Subcutaneous abdominal adipose tissue (tissue), 5 donors: ENCODE measurements around the gene ACOT7.

Experiments used
- H3K27ac ChIP-seq: one replicate; pipeline ENCODE4 v1.7.0; 2013; ENCODE audit warnings: low read depth, mild to moderate bottlenecking, inconsistent platforms, low read length, moderate library complexity
- H3K27me3 ChIP-seq, 5 donors: one replicate each; pipeline ENCODE4 v1.7.0; 2013; ENCODE audit warnings: low read length in 5 of 5, inconsistent platforms in 1 of 5; ENCODE audit not compliant: control insufficient read depth in 5 of 5, insufficient read depth in 4 of 5
- H3K36me3 ChIP-seq, 5 donors: one replicate each; pipeline ENCODE4 v1.7.0; 2013; ENCODE audit warnings: low read length in 5 of 5; ENCODE audit not compliant: control insufficient read depth in 5 of 5, insufficient read depth in 5 of 5
- H3K4me1 ChIP-seq, 5 donors: one replicate each; pipeline ENCODE4 v1.7.0; 2013; ENCODE audit warnings: low read length in 5 of 5, mild to moderate bottlenecking in 3 of 5, moderate library complexity in 1 of 5; ENCODE audit not compliant: control insufficient read depth in 5 of 5, insufficient read depth in 5 of 5
- H3K4me3 ChIP-seq, 5 donors: one replicate each; pipeline ENCODE4 v1.7.0; 2013; ENCODE audit warnings: low read length in 5 of 5, low read depth in 1 of 5
- H3K9ac ChIP-seq, 5 donors: one replicate each; pipeline ENCODE4 v1.7.0; 2013; ENCODE audit warnings: low read length in 5 of 5, mild to moderate bottlenecking in 4 of 5, moderate library complexity in 3 of 5
- H3K9me3 ChIP-seq, 5 donors: one replicate each; pipeline ENCODE4 v1.7.0; 2013; ENCODE audit warnings: low read length in 5 of 5; ENCODE audit not compliant: control insufficient read depth in 5 of 5
- donor health status: healthy.
- donor health status: healthy.
- donor health status: healthy.
- donor health status: healthy.
- donor health status: healthy.

The ACOT7 gene

DNA sequence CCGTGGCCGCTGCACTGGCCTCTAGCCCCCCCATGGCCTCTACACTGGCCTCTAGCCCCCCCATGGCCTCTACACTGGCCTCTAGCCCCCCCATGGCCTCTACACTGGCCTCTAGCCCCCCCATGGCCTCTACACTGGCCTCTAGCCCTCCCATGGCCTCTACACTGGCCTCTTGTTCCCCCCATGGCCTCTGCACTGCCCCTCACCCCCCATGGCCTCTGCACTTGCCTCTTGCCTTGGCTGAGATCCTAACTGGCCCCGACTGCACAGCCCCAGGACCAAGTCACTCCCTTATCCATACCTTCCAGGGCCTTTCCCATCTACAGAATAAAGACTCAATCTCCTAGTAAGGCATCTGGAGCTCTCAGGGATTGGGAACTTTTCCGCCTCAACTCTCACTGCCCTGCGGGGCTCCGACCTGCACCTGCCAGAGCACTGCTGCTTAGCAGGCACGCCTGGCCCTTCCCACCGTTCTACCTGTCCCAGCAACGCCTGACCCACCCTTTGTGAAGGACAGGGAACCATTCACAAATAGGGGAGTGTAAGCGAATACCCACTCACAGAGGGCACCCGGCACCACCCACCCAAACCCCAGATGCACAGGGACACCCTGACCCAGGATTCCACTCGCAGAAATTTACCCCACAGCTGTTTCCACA, 38.8 kb downstream of the ACOT7 start:
- peaks cover 2 to 30% (median 25%) of the 10 kb centered on the region in 5 donors for H3K4me1 ChIP-seq
- no peak overlapping the region for H3K9ac ChIP-seq
- no peaks in the 10 kb centered on the region for H3K9me3 ChIP-seq
- H3K4me3 ChIP-seq: no peak overlapping the region
- H3K27me3 ChIP-seq: no peaks in the 10 kb centered on the region
- H3K36me3 ChIP-seq: no peaks in the 10 kb centered on the region
- no peak overlapping the region for H3K27ac ChIP-seq

DNA sequence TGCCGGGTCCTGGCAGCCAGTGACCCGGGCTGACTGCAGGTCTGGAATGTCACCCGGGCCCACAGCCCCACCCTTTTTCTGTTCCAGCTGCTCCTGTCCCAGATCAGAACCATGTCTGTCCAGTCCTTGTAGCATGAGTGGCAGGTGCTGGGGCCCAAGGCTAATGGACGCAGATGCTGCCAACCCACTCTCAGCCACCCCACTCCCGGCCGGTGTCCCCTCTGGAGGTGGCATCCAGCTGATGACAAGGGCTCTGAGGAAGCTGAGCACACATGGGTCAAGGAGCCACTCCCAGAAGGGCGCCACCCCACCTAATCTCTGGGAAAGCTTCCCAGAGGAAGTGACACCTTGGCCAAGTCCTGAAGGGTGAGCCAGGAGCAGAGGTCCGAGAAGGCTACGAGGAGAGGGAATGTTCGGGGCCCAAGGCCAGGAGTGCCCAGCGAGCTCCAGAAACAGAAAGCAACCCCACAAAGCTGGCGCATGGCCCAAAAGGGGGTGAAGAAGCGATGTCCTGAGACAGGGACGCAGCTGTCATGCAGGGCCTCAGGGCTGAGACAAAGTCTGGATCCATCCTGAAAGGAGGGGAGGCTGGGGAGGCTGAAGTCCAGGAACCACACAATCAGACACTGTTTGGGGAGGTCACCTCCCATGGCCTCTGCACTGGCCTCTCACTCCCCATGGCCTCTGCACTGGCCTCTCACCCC, 39.5 kb downstream of the ACOT7 start:
- Histone ChIP-seq H3K27ac (no peak overlapping the region), H3K36me3 (no peaks in the 10 kb centered on the region), H3K9ac (peak overlapping the region in 1 of 5 donors; percentile 10), H3K27me3 (no peaks in the 10 kb centered on the region), H3K9me3 (no peaks in the 10 kb centered on the region), H3K4me3 (no peak overlapping the region), H3K4me1 (peaks cover 2 to 24% (median 18%) of the 10 kb centered on the region in 5 donors)

DNA sequence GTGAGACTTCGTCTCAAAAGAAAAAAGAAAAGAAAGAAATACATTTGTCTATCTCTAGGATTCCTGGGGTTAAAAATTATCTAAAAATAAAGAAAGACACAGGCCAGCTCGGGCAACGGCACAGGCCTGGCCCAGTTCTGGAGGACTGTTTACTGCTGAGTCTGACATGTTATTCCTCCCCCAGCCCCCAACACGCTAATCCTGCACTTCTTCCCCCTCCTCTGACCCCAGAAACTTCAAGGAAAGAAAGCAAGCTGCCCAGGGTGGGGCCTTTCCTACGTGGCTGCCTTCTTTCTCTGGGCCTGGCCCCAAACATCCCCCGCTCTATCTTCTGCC, 40.0 kb downstream of the ACOT7 start:
- Histone ChIP-seq H3K27ac (no peak overlapping the region), H3K9ac (peak overlapping the region in 1 of 5 donors; percentile 10), H3K4me1 (peaks cover 0 to 20% (median 16%) of the 10 kb centered on the region in 5 donors)

DNA sequence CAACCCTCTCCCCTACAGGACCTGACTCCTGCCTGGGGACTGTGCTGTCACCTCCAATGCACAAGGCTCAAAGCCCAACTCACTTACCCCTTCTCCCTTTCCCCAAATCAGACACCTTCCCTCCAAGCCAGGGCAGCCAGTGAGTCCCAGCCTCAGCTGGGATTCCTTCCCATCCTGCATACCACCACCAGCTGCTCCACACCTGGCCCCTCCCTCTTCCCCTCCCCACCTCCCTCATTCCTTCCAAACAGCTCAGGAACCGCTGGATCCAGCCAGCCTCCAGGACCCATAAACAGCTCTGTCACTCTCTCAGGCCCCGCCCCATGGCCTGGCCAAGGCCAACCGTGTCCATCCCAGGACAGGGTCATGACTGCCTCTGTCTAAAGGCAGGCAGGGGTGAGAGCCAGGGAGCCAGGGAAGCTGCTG, 41.4 kb downstream of the ACOT7 start:
- H3K27ac ChIP-seq: no peak overlapping the region
- H3K9ac ChIP-seq: no peak overlapping the region

More for the DNA sequence above, 40.0 kb downstream of the ACOT7 start:
- H3K36me3 ChIP-seq: no peaks in the 10 kb centered on the region
- H3K9me3 ChIP-seq: no peaks in the 10 kb centered on the region
- H3K4me3 ChIP-seq: no peak overlapping the region
- no peaks in the 10 kb centered on the region for H3K27me3 ChIP-seq

DNA sequence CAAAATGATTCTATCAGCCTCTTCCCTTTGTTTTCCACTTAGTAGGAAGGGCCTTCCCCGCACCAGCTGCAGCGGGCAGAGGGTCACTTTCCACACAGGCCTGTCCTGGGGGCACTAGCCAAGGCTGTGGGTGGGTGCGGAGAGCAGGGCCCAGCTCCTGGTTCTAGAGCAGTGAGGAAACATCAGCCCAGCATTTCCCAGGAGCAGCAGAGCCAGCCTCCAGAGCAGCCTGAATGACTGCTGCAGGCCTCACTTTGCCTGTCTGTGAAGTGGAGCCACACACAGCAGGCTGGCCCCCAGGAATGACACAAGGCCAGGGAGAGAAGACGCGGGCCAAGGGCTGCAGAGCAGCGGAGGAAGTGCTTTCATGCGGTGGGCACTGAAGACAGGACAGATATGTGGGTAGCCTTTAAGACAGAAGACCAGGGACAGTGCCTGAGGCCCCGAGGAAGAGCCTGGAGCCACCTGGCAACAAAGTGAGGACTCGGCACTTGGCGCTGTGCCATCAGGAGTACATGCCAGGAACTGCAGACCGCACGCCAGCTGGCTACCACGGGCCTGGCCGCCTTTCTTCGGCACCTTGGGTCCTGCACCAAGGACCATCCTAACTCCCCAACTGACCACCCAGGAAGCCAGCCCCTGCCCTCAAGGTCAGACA, 42.0 kb downstream of the ACOT7 start:
- Histone ChIP-seq H3K36me3 (no peaks in the 10 kb centered on the region), H3K4me3 (no peak overlapping the region), H3K27me3 (no peaks in the 10 kb centered on the region), H3K27ac (no peak overlapping the region), H3K4me1 (peaks cover 0 to 24% (median 13%) of the 10 kb centered on the region in 5 donors), H3K9me3 (no peaks in the 10 kb centered on the region), H3K9ac (no peak overlapping the region)

More for the DNA sequence above, 41.4 kb downstream of the ACOT7 start:
- no peaks in the 10 kb centered on the region for H3K9me3 ChIP-seq
- H3K36me3 ChIP-seq: no peaks in the 10 kb centered on the region
- no peak overlapping the region for H3K4me3 ChIP-seq
- no peaks in the 10 kb centered on the region for H3K27me3 ChIP-seq
- H3K4me1 ChIP-seq: peaks cover 0 to 24% (median 13%) of the 10 kb centered on the region in 5 donors

DNA sequence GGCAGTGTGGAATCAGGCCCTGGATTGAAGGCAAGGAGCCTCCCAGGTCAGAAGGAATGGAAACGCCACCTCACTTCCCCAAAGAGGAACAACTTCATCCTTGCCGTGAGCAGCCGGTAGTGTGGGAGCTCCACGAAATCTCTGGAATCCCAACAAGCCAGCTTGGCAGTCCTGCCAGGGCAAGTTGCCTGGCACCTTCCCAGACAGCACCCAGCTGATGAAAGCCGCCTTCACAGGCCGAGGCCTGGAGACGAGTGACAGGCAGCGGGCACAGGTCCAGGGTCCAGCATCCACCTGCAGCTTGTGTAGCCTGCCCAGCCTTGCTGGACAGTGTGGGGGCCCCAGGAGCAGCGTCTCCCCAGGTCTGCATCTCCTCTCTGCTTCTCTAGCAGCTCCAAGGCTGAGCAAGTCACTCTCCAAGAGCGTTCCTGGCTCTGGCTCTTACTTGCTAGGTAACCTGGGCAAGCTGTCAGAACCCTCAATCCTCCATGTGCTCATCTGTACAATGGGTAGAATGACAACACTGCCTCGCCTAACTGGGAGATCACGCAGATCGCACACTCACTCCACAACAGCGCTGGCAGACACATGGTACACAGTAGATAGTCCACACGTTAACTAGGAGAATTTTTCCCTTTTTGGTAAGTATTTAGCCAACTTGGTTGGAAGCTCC, 43.0 kb downstream of the ACOT7 start:
- Histone ChIP-seq H3K36me3 (no peaks in the 10 kb centered on the region), H3K4me1 (peaks cover 0 to 24% (median 13%) of the 10 kb centered on the region in 5 donors), H3K9me3 (no peaks in the 10 kb centered on the region), H3K4me3 (no peak overlapping the region), H3K9ac (peak overlapping the region in 1 of 5 donors; percentile 47), H3K27me3 (no peaks in the 10 kb centered on the region), H3K27ac (no peak overlapping the region)

DNA sequence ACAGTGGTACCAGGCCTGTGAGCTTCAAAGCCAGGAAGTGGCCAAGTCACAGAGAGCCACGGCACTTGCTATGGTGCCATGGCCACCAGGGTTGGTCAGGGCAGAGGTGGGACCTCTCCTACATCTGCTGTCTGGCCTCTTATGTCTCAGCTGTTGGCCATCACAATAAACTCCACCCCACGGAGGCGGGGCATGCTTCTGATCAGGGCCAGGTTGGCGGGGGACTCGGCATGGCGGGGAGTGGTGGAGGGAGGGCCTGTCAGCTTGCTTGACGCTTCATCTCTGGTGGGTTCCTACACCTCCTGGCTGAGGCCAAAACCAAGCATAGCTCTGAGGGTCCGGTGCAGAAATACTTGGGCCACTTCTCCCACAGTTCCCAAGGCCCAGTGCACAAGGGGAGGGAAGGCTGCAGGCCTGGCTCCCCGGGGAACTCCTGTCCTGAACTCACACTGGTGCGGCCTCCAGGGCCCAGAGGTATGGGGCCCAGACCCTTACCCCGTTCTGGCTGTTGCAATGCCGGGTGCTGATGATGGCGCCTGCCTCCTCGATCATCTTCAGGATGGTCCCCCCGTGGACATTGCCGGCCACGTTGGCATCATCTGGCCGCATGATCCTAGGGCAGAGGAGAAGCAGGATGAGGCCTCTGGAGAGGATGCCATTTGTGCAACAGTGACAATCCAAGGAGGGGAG, 44.2 kb downstream of the ACOT7 start:
- H3K9me3 ChIP-seq: no peaks in the 10 kb centered on the region
- no peak overlapping the region for H3K27ac ChIP-seq
- peaks cover 0 to 24% (median 13%) of the 10 kb centered on the region in 5 donors for H3K4me1 ChIP-seq
- H3K9ac ChIP-seq: no peak overlapping the region
- H3K4me3 ChIP-seq: no peak overlapping the region
- no peaks in the 10 kb centered on the region for H3K27me3 ChIP-seq
- no peaks in the 10 kb centered on the region for H3K36me3 ChIP-seq

DNA sequence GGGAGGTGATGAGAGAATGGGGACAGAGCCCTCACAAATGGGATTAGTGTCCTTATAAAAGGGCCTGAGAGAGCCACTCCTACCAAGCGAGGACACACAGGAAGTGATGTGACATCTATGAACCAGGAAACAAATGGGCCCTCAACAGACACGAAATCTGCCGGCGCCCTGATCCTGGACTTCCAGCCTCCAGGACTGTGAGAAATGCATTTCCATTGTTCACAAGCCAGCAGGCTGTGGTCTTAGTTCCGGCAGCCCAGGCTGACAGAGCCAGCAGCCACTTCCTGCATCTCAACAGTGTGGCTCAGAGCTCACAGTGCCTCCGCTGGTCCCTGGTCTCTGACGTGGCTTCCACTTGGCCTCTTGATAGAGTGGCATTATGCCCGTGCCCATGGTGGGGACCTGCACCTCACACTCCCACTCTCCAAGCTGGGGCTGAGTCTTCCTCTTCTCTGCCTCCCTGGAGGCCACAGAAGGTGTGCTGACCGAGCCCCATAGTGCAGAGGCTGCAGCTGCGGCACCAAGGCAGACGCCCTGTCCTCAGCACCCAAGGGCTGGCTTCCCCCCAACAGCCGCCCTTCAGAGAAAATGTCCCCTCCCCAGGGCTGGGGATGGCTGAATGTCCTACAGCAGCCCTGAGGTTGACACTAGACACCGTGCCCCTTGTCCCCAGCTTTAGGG, 44.9 kb downstream of the ACOT7 start:
- H3K27me3 ChIP-seq: no peaks in the 10 kb centered on the region
- peaks cover 0 to 16% (median 6%) of the 10 kb centered on the region in 5 donors for H3K4me1 ChIP-seq
- H3K36me3 ChIP-seq: no peaks in the 10 kb centered on the region
- H3K4me3 ChIP-seq: peak overlapping the region in 1 of 5 donors; percentile 29
- H3K9me3 ChIP-seq: no peaks in the 10 kb centered on the region
- no peak overlapping the region for H3K27ac ChIP-seq
- no peak overlapping the region for H3K9ac ChIP-seq
